Measurements from ENCODE around the gene PELI2. TPM values are rescaled to one million over a fixed set of nuclear protein-coding genes. Genes with fewer than 3 reads are reported as not detected.

PELI2 gene
- total RNA-seq, 1 experiment from 2014 or later, result 23.5 TPM

DNA sequence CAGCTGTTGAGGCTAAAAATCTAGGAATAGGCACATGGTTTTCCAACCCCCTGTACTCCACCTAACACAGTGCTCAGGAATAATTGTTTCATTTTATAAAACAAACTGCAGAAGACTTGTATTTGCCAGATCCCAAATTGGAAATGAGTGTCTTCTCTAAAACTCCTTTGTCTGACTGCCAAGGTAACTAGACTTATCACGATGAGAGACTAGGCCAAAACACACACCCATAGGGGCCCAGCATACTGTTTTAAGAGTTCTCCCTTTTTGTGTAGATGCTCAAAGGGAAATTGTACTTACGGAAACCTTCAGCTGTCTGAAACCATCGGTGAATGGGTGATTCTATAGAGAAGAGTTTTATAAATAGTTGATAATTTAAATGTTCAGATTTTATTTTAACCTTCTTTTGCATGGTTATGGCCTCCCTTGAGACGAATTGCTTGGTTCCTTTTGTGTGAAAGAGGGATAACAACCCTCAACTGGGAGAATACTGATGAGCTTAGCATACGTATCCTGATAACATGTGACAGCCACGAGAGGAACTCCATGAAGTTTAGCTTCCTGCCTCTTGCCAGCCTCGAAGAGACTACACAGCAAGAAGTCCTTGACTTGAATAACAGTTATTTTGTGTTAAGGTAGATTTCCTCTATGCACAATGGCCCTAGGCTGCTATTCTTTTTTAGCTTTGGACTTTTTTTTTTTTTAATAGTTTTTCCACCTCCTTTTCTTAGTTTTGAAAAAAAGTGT lies 103.3 kb downstream of the PELI2 start:
- ChIA-PET CTCF (interaction anchor here (0.8 to 1.2 kb wide), 2 partner anchors 119 to 490 kb away, joined by 3 to 5 read pairs; no protein-coding TSS in a partner anchor), POLR2A (no interaction called here)
- Mint-ChIP-seq H3K27ac (no peak overlapping the region), H3K4me1 (peaks cover 11% of the 10 kb centered on the region), H3K36me3 (no peaks in the 10 kb centered on the region), H3K27me3 (ENCODE audit: low read depth) (no peaks in the 10 kb centered on the region), H3K9me3 (no peaks in the 10 kb centered on the region), H3K4me3 (no peak overlapping the region)
- TF ChIP-seq, protein P1, sequence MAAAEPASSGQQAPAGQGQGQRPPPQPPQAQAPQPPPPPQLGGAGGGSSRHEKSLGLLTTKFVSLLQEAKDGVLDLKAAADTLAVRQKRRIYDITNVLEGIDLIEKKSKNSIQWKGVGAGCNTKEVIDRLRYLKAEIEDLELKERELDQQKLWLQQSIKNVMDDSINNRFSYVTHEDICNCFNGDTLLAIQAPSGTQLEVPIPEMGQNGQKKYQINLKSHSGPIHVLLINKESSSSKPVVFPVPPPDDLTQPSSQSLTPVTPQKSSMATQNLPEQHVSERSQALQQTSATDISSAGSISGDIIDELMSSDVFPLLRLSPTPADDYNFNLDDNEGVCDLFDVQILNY (CRISPR knock-in tag; IDR thresholded peaks at IDR 0.05), result no peak
- no peak for TF ChIP-seq MYBL2 (CRISPR knock-in tag; IDR thresholded peaks at IDR 0.05)
- no peak for TF ChIP-seq ZNF416 (CRISPR knock-in tag; IDR thresholded peaks at IDR 0.05)
- TF ChIP-seq SP1 (CRISPR knock-in tag; conservative IDR thresholded peaks at IDR 0.05), result no peak
- no peak for TF ChIP-seq TCF7 (CRISPR knock-in tag; IDR thresholded peaks at IDR 0.05; ENCODE audit: low read depth)
- TF ChIP-seq SMAD3 (CRISPR knock-in tag; IDR thresholded peaks at IDR 0.05; ENCODE audit: borderline replicate concordance), result no peak
- no peak for TF ChIP-seq KAT7 (CRISPR knock-in tag; IDR thresholded peaks at IDR 0.05; ENCODE audit: borderline replicate concordance)
- TF ChIP-seq, protein P2, sequence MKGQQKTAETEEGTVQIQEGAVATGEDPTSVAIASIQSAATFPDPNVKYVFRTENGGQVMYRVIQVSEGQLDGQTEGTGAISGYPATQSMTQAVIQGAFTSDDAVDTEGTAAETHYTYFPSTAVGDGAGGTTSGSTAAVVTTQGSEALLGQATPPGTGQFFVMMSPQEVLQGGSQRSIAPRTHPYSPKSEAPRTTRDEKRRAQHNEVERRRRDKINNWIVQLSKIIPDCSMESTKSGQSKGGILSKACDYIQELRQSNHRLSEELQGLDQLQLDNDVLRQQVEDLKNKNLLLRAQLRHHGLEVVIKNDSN (CRISPR knock-in tag; IDR thresholded peaks at IDR 0.05), result no peak
- no peak for TF ChIP-seq NFYB (CRISPR knock-in tag; conservative IDR thresholded peaks at IDR 0.05; ENCODE audit: low read depth)
- TF ChIP-seq FOXK1 (CRISPR knock-in tag; IDR thresholded peaks at IDR 0.05), result no peak
- TF ChIP-seq, protein P3, sequence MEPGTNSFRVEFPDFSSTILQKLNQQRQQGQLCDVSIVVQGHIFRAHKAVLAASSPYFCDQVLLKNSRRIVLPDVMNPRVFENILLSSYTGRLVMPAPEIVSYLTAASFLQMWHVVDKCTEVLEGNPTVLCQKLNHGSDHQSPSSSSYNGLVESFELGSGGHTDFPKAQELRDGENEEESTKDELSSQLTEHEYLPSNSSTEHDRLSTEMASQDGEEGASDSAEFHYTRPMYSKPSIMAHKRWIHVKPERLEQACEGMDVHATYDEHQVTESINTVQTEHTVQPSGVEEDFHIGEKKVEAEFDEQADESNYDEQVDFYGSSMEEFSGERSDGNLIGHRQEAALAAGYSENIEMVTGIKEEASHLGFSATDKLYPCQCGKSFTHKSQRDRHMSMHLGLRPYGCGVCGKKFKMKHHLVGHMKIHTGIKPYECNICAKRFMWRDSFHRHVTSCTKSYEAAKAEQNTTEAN (CRISPR knock-in tag; IDR thresholded peaks at IDR 0.05), result no peak
- no peak for TF ChIP-seq SOX15 (CRISPR knock-in tag; IDR thresholded peaks at IDR 0.05)
- TF ChIP-seq ESRRA (CRISPR knock-in tag; IDR thresholded peaks at IDR 0.05; ENCODE audit: borderline replicate concordance), result no peak
- TF ChIP-seq, protein P4, sequence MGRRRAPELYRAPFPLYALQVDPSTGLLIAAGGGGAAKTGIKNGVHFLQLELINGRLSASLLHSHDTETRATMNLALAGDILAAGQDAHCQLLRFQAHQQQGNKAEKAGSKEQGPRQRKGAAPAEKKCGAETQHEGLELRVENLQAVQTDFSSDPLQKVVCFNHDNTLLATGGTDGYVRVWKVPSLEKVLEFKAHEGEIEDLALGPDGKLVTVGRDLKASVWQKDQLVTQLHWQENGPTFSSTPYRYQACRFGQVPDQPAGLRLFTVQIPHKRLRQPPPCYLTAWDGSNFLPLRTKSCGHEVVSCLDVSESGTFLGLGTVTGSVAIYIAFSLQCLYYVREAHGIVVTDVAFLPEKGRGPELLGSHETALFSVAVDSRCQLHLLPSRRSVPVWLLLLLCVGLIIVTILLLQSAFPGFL (CRISPR knock-in tag; IDR thresholded peaks at IDR 0.05; ENCODE audit: borderline replicate concordance), result no peak
- TF ChIP-seq NFE2L1 (CRISPR knock-in tag; IDR thresholded peaks at IDR 0.05), result no peak
- TF ChIP-seq ZNF138 (CRISPR knock-in tag; conservative IDR thresholded peaks at IDR 0.05), result no peak
- DNase-seq (ENCODE audit: low spot score) (no peak), ATAC-seq (no peak)

DNA sequence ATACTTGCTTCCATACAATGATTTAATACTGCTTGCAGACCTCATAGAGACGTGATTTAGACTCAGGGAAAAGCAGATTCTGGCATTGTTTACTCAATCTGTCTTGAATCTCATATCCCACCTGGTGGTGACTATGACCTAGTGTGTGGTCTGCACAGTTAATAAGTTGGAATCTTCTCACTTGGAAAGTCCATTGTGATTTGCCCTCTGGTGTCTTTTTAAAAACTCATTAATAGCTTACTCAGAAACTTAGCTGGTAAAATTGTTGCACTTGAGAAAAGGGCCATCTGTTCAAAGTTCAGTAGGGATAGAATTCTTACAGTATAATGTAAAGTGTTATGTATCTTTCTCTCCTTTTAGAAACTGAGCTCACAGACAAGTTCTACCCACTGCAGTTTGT lies 106.0 kb downstream of the PELI2 start:
- no peak for TF ChIP-seq NFATC4 (CRISPR knock-in tag; IDR thresholded peaks at IDR 0.05)
- TF ChIP-seq, protein P5, sequence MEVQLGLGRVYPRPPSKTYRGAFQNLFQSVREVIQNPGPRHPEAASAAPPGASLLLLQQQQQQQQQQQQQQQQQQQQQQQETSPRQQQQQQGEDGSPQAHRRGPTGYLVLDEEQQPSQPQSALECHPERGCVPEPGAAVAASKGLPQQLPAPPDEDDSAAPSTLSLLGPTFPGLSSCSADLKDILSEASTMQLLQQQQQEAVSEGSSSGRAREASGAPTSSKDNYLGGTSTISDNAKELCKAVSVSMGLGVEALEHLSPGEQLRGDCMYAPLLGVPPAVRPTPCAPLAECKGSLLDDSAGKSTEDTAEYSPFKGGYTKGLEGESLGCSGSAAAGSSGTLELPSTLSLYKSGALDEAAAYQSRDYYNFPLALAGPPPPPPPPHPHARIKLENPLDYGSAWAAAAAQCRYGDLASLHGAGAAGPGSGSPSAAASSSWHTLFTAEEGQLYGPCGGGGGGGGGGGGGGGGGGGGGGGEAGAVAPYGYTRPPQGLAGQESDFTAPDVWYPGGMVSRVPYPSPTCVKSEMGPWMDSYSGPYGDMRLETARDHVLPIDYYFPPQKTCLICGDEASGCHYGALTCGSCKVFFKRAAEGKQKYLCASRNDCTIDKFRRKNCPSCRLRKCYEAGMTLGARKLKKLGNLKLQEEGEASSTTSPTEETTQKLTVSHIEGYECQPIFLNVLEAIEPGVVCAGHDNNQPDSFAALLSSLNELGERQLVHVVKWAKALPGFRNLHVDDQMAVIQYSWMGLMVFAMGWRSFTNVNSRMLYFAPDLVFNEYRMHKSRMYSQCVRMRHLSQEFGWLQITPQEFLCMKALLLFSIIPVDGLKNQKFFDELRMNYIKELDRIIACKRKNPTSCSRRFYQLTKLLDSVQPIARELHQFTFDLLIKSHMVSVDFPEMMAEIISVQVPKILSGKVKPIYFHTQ (CRISPR knock-in tag; IDR thresholded peaks at IDR 0.05), result no peak
- Mint-ChIP-seq H3K9me3 (peaks cover 21% of the 10 kb centered on the region), H3K36me3 (peaks cover 22% of the 10 kb centered on the region), H3K4me1 (peaks cover 11% of the 10 kb centered on the region), H3K27me3 (ENCODE audit: low read depth) (no peaks in the 10 kb centered on the region; the same call in 1 of the 2 replicates), H3K27ac (no peak overlapping the region), H3K4me3 (no peak overlapping the region)
- ATAC-seq (no peak), DNase-seq (ENCODE audit: low spot score) (no peak)
- CTCF ChIA-PET, result no interaction called here
- POLR2A ChIA-PET, result no interaction called here

All from WTC11 (cell line).